Suprapubic skin (tissue), 4 donors: Measurements from ENCODE around the gene GRIK3. TPM values are rescaled to one million over a fixed set of nuclear protein-coding genes. Genes with fewer than 3 reads are reported as not detected.

Experiments used
- DNase-seq, 2 donors: peaks; one replicate each; pipeline ENCODE4 v3.0.0-alpha.2; 2019; ENCODE audit warnings: low spot score in 2 of 2
- H3K27ac ChIP-seq: fragments of 200-600 bp; sonication (generic); one replicate; pipeline ENCODE4 v1.5.1; 2019
- H3K27me3 ChIP-seq: fragments of 200-600 bp; sonication (generic); one replicate; pipeline ENCODE4 v1.5.1; 2019
- H3K36me3 ChIP-seq: fragments of 200-600 bp; sonication (generic); one replicate; pipeline ENCODE4 v1.5.1; 2019
- H3K4me1 ChIP-seq: fragments of 200-600 bp; sonication (generic); one replicate; pipeline ENCODE4 v1.5.1; 2019
- H3K4me3 ChIP-seq: fragments of 200-600 bp; sonication (generic); one replicate; pipeline ENCODE4 v1.5.1; 2019; ENCODE audit warnings: mild to moderate bottlenecking
- H3K9me3 ChIP-seq: fragments of 200-600 bp; sonication (generic); one replicate; pipeline ENCODE4 v1.5.1; 2019
- EP300 ChIP-seq: sonication (generic); formaldehyde crosslinking; IDR thresholded peaks from one replicate; pipeline ENCODE4 v1.6.1; 2017; ENCODE audit warnings: antibody characterized with exemption
- POLR2A ChIP-seq, 2 donors: fragments of 450-650 bp; IDR thresholded peaks; one replicate each; pipeline ENCODE4 v1.6.1; 2017; ENCODE audit warnings: antibody characterized with exemption in 2 of 2, mild to moderate bottlenecking in 2 of 2, moderate library complexity in 2 of 2
- POLR2AphosphoS5 ChIP-seq, 3 donors: sonication (generic); formaldehyde crosslinking; IDR thresholded peaks; one replicate each; pipeline ENCODE4 v1.6.1; 2017; ENCODE audit warnings: antibody characterized with exemption in 3 of 3
- WGBS: methylation state at CpG from one replicate; pipeline ENCODE4 v1.1.5; 2018; 5-methylcytosine and 5-hydroxymethylcytosine counted together
- total RNA-seq, 4 donors: library from RNA; depleted of rRNA; stranded (reverse); fragments of >200 nt; gene quantifications; one replicate each; pipeline ENCODE4 v1.1.0, GENCODE V29; 2016
- TF ChIP-seq, protein P1 (sequence below), 2 donors: fragments of 200-600 bp in 1 of 2; fragments of 450-650 bp in 1 of 2; sonication (generic) in 1 of 2; IDR thresholded peaks; one replicate each; pipeline ENCODE4 v1.5.1; 2016 to 2019; ENCODE audit warnings: antibody characterized with exemption in 2 of 2, mild to moderate bottlenecking in 1 of 2, moderate library complexity in 1 of 2

Gene GRIK3
- total RNA-seq, 4 donors from 2014 or later, result 0.18 to 0.64 (median 0.37) TPM

- Histone ChIP-seq H3K27me3 (peaks cover 13% of the 10 kb centered on the region), H3K4me3 (no peak overlapping the region), H3K27ac (no peak overlapping the region), H3K36me3 (no peaks in the 10 kb centered on the region), H3K9me3 (no peaks in the 10 kb centered on the region), H3K4me1 (no peaks in the 10 kb centered on the region)
- WGBS, result 69% methylated on average over 4 of the region's 5 CpGs
- TF ChIP-seq EP300 (no peak), POLR2AphosphoS5 (IDR thresholded peaks at IDR 0.05) (no peak), POLR2A (IDR thresholded peaks at IDR 0.05) (no peak)
- TF ChIP-seq, protein P1, sequence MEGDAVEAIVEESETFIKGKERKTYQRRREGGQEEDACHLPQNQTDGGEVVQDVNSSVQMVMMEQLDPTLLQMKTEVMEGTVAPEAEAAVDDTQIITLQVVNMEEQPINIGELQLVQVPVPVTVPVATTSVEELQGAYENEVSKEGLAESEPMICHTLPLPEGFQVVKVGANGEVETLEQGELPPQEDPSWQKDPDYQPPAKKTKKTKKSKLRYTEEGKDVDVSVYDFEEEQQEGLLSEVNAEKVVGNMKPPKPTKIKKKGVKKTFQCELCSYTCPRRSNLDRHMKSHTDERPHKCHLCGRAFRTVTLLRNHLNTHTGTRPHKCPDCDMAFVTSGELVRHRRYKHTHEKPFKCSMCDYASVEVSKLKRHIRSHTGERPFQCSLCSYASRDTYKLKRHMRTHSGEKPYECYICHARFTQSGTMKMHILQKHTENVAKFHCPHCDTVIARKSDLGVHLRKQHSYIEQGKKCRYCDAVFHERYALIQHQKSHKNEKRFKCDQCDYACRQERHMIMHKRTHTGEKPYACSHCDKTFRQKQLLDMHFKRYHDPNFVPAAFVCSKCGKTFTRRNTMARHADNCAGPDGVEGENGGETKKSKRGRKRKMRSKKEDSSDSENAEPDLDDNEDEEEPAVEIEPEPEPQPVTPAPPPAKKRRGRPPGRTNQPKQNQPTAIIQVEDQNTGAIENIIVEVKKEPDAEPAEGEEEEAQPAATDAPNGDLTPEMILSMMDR (IDR thresholded peaks at IDR 0.05), result no peak
- DNase-seq, result no peak
Observed at GRCh38 chr1:36796106-36796590, 238.2 kb downstream of the GRIK3 start.

DNA sequence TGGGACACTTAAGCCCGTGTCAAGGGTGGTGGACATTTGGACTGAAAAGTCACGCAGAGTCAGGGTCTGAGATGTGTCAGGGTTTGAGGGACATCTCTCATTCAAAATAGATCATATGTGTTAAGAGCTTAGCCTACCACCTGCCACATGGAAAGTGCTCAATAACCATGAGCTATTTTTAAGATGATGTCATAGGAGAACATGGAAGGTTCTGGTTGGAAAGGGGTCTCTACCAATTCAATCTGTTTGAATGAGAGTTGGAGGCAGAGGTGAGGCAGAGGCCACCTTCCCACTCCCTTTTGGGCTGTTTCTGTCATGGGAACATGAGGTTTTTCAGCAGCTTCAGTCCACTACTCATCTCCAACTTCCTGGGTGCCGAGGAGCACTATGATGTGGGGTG lies 239.9 kb downstream of the GRIK3 start:
- Histone ChIP-seq H3K27me3 (peaks cover 21% of the 10 kb centered on the region), H3K36me3 (no peaks in the 10 kb centered on the region), H3K4me1 (no peaks in the 10 kb centered on the region), H3K27ac (no peak overlapping the region), H3K4me3 (no peak overlapping the region), H3K9me3 (no peaks in the 10 kb centered on the region)
- WGBS, result 94% methylated on average over 3 of the region's 3 CpGs
- no peak for DNase-seq
- TF ChIP-seq POLR2A (IDR thresholded peaks at IDR 0.05) (no peak), EP300 (no peak), POLR2AphosphoS5 (IDR thresholded peaks at IDR 0.05) (no peak)
- TF ChIP-seq, protein P1 (IDR thresholded peaks at IDR 0.05), result no peak

- Histone ChIP-seq H3K27ac (no peak overlapping the region), H3K9me3 (no peaks in the 10 kb centered on the region), H3K36me3 (no peaks in the 10 kb centered on the region), H3K4me3 (no peak overlapping the region), H3K27me3 (peaks cover 28% of the 10 kb centered on the region), H3K4me1 (no peaks in the 10 kb centered on the region)
- TF ChIP-seq POLR2AphosphoS5 (IDR thresholded peaks at IDR 0.05) (no peak), POLR2A (IDR thresholded peaks at IDR 0.05) (no peak), EP300 (no peak)
- TF ChIP-seq, protein P1 (IDR thresholded peaks at IDR 0.05), result no peak
- DNase-seq, result no peak
Observed at GRCh38 chr1:36793452-36793851, 240.9 kb downstream of the GRIK3 start.

DNA sequence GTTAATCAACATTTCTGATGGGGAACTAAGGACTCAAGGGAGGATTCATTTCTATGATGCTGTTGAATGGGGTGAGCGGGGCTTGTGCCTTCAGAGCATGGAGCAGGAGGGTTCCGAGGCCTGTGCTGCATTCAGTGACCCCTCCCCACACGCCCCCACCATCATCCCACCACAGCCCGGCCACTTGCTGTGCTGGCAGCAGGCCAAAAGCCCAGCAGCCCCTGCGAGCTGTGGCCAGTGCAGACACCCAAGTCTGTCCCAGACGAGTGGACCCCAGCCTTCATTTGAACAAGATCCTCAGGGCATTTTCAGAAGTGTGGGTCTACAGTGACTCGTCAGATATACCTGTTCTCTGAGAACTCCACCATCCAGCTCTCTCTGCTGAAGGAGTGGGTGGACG lies 242.0 kb downstream of the GRIK3 start:
- H3K4me3 ChIP-seq, result no peak overlapping the region
- TF ChIP-seq, protein P1 (IDR thresholded peaks at IDR 0.05), result no peak
- TF ChIP-seq EP300 (no peak), POLR2AphosphoS5 (IDR thresholded peaks at IDR 0.05) (no peak), POLR2A (IDR thresholded peaks at IDR 0.05) (no peak)
- H3K9me3 ChIP-seq, result no peaks in the 10 kb centered on the region
- H3K27me3 ChIP-seq, result peaks cover 28% of the 10 kb centered on the region
- no peaks in the 10 kb centered on the region for H3K36me3 ChIP-seq
- H3K4me1 ChIP-seq, result no peaks in the 10 kb centered on the region
- DNase-seq, result no peak
- WGBS, result 63% methylated on average over 4 of the region's 8 CpGs
- no peak overlapping the region for H3K27ac ChIP-seq

DNA sequence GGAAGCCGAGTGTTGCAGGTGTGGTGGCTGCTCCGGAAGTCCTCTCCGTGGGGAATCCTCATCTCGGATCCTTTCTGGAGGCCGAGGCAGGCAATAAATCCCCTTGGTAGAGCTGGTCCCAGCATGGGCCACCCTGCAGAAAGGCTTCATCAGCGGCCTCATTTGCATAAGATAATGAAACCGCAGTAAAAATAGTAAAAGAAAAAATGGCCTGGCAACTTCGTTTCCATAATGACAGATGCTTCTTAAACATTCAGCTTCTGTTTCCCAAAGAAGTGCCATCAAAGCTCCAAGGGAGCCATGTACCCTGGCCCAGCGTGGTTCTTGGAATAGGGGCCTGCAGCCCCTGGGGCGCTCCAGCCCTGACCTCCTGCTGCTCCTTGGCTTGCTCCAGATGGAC lies 244.1 kb downstream of the GRIK3 start:
- no peak for TF ChIP-seq POLR2A (IDR thresholded peaks at IDR 0.05)
- TF ChIP-seq, protein P1 (IDR thresholded peaks at IDR 0.05), result no peak
- no peak for TF ChIP-seq EP300
- TF ChIP-seq POLR2AphosphoS5 (IDR thresholded peaks at IDR 0.05), result no peak

More for the DNA sequence above, 244.1 kb downstream of the GRIK3 start:
- no peaks in the 10 kb centered on the region for H3K4me1 ChIP-seq
- H3K27ac ChIP-seq, result no peak overlapping the region
- no peak for DNase-seq
- H3K27me3 ChIP-seq, result peaks cover 46% of the 10 kb centered on the region
- no peaks in the 10 kb centered on the region for H3K36me3 ChIP-seq
- WGBS, result 72% methylated on average over 5 of the region's 10 CpGs
- no peaks in the 10 kb centered on the region for H3K9me3 ChIP-seq
- no peak overlapping the region for H3K4me3 ChIP-seq
